GM13977 (cell line): ENCODE results near the gene PCYT2.

Experiments used
- DNase-seq: peaks from one replicate; pipeline ENCODE4 v3.0.0; 2012; ENCODE audit warnings: low spot score
- in situ Hi-C: fragments of 300-500 bp; cut with MboI; formaldehyde crosslinking; loops from one replicate; pipeline ENCODE4 v1.12.0; 2022; ENCODE audit warnings: low sequenced_read_pairs, low pct_unique_long_range_greater_than_20kb, mixed read lengths, inconsistent platforms; ENCODE audit not compliant: unreplicated experiment
- TF ChIP-seq, protein P1 (sequence below): IDR thresholded peaks from 2 replicates; pipeline ENCODE4 v1.5.1; 2012; ENCODE audit warnings: mild to moderate bottlenecking, control low read depth; ENCODE audit not compliant: insufficient read depth; ENCODE audit errors: extremely low read depth, missing control alignments

Gene PCYT2

DNA sequence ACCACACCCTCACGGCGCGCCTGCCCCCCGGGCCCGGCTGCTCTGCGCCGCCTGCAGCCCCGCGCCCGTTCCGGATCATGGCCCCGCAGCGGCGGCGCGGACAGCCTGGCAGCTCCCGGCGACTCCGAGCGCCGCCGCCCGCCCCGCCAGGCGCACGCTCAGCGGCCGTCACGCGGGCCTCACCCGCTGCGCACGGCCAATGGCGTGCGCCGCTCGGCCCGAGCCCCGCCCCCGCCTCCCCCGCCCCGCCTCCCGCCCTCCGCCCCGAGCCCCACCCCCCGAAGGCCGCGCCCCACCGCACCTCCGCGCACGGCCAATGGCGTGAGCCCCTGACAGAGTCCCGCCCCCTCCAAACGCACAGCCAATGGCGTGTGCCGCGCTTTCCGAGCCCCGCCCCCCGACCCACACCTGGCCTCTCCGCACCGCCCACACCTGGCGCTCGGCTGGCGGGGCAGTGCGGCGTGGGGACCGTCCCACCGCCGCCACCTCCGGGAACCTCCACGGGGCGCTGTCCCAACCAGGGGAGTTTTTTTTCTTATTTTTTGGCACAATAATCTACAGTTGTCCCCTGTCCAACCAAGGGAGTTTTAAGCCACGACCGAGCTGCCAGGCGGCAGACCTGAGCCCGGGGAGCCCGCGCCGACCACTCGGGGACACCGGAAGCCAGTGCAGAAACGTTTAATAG, at the start of gene PCYT2:
Gene PCYT2, minus strand, starts transcription at position 123 of the 685 bp plus-strand sequence. Its CDS starts 44 bp downstream, at position 79.
- TF ChIP-seq, protein P1, sequence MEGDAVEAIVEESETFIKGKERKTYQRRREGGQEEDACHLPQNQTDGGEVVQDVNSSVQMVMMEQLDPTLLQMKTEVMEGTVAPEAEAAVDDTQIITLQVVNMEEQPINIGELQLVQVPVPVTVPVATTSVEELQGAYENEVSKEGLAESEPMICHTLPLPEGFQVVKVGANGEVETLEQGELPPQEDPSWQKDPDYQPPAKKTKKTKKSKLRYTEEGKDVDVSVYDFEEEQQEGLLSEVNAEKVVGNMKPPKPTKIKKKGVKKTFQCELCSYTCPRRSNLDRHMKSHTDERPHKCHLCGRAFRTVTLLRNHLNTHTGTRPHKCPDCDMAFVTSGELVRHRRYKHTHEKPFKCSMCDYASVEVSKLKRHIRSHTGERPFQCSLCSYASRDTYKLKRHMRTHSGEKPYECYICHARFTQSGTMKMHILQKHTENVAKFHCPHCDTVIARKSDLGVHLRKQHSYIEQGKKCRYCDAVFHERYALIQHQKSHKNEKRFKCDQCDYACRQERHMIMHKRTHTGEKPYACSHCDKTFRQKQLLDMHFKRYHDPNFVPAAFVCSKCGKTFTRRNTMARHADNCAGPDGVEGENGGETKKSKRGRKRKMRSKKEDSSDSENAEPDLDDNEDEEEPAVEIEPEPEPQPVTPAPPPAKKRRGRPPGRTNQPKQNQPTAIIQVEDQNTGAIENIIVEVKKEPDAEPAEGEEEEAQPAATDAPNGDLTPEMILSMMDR, result no peak
- in situ Hi-C loops, result no loop called here
- DNase-seq, result peak; percentile 100

DNA sequence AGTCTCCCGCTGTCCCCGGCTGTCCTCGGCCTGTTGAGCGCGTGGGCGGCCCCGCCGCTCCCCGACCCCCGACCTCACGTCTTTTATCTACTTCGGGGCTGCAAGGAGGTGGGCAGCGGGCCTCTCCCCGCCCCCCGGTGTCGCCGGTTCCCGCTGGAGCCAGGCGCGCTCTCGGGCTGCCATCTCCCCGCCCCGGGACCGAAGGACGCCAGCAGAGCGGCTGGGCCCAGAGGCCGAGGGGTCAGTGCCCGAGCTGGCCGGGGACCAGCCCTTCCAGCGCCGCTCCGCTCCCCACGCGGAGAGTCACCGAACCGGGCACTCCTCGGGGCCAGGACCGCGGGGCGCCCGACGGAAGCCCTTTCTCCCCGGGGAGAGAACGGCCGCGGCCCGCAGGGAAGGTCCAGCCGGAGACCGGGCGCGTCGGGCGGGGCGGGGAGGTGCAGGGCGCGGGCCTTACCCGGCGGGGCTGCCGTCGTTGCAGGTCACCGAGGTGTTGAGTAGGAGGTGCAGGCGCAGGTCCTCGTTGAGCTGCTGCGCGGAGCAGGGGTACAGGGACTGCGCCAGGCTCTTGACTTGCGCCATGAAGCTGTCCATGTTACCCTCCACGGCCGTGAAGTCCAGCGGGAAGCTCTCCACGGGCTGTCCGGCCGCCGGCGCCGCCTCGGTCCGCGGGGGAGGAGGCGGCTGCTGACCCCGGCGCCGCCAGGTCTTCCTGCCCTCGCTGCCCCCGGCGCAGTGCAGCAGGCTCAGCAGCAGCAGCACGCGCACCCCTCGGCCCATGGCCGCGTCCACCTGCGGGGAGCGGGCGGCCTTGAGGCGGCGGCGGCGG, 49.1 kb upstream of the PCYT2 start:
- TF ChIP-seq, protein P1, result no peak
- no peak for DNase-seq
- in situ Hi-C loops, result no loop called here

DNA sequence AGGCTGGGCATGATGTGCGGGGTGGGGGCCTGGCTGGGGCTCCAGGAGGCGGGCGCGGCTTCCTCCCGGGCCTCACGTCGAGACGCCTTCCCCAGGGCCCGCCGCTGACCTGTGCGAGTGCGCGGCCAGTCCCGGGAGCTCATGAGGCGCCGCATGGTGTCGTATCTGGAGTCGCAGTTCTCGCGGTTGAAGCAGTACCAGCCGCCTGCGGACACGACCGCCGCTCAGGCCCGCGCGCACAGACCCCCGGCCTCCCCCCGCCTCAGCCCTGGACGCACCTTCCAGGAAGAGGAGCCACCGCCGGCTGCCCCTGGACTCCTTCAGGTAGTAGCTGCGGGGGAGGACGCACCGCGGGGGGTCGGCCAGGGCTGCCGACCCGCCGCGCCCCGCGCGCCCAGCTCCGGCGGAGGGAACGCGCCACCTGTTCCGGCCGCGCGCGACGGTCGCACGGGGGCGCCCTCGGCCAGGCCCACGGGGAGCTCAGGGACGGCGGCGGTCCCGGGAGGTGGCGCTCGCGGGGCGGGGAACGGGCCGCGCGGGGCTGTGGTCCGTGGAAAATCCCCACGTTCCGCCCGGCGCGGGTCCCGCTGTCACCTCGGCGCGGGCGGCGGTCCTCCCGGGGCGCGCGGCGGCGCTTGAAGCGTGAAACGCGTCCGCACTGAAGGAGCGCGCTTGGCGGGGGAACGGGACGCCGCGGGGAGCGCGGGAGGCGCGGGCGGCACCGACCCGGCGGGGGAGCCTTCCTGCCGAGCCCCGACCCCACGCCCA, 48.3 kb upstream of the PCYT2 start:
- peak; percentile 92 for DNase-seq
- TF ChIP-seq, protein P1, result peak; percentile 100
- in situ Hi-C loops, result no loop called here

DNA sequence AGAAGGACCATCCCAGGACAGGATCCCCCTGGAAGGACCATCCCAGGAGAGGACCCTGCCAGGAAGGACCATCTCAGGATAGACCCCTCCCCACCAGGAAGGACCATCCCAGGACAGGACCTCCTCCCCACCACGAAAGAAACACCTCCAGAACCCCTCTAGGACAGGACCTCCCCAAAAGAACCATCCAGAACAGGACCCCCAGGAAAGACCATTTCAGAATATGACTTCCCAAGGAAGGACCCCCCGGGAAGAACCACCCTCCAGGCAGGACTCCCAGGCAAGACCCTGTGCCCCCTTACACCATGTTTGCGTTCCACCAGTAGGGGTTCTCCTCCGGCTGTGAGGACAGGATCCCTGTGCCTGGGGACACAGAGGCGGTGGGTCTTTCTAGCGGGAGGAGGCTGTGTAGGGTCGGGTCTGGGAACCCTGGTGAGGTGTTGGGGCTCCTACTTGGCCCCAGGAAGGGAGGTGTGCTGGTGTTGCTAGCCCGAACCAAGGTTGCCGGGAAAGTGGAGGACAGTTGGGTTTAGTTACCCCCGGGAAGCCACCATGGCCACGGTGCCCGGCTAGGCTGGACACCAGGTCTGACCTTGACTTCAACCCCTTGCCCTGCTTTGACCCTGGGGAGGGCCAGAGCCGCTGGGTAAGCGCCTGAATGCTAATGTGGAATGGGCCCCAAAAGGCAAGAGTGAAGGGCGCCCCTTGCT, 47.6 kb upstream of the PCYT2 start:
- in situ Hi-C loops, result no loop called here
- DNase-seq, result no peak
- TF ChIP-seq, protein P1, result no peak

DNA sequence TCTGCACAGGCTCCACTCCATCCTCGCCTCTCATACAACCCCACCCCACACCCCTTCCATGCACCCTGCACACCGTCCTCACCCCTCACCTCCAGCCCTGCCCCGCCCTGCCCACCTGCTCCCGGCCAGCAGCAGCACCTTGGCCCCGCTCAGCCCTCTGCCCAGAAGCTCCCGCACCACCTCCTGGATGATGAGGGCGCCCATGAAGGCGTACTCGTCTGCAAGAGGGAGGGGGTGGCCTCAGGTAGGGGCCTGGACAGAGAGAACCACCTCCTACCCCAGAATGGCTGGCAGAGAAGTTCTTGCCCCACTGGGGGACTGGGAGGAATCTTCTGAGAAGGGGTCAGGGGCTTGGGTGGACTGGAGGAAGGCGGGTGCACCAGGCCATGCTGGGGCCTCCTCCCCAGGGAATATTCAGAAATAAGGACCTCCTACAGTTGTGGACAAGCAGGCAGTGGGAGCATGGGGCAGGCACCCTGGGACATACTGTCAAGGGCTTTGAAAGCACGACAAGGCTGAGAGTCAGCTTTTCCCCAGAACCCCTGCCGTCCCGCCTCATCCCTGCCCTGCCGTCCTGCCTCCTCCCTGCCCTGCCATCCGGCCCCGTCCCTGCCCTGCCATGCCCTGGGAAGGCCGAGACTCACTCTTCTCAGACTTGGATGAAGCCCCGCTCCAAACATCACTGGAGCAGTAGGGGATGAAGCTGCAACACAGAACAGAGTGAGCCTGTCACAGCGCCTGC, 46.7 kb upstream of the PCYT2 start:
- in situ Hi-C loops, result no loop called here
- no peak for DNase-seq
- TF ChIP-seq, protein P1, result no peak
